HG03159 (cell line): ENCODE results near the gene GTF2IRD1.
"Not testable (repeated sequence)": the region's sequence is repeated elsewhere in the genome, so short reads cannot be mapped to it uniquely, and the experiment has no call there.

Source experiments
- ATAC-seq: cut with Tn5 transposase; IDR thresholded peaks from one replicate; pipeline ENCODE4 v1.9.1; 2021; ENCODE audit warnings: mild to moderate bottlenecking, moderate library complexity; ENCODE audit not compliant: unreplicated experiment

GTF2IRD1 gene

GRCh38 chr7:74467876-74468275, 14.2 kb downstream of the GTF2IRD1 start:
- no peak for ATAC-seq

DNA sequence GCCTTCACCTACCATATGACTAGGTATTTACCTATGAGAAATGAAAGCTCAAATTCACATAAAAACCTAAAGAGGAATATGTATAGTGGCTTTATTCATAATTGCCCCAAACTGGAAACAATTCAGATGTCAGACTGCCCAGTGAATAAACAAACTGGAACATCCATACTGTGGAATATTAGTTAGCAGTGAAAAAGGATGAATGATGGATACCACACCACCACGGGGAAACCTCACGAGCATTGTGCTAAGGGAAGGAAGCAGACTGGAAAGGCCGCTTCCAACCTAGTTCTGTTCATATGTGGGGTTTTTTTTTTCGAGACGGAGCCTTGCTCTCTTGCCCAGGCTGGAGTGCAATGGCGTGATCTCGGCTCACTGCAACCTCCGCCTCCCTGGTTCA, 16.8 kb downstream of the GTF2IRD1 start:
- no peak for ATAC-seq

GRCh38 chr7:74473116-74473515, 19.4 kb downstream of the GTF2IRD1 start:
- no peak for ATAC-seq

GRCh38 chr7:74474271-74474865, 20.7 kb downstream of the GTF2IRD1 start:
- no peak for ATAC-seq

GRCh38 chr7:74475243-74475986, 21.7 kb downstream of the GTF2IRD1 start:
- no peak for ATAC-seq

DNA sequence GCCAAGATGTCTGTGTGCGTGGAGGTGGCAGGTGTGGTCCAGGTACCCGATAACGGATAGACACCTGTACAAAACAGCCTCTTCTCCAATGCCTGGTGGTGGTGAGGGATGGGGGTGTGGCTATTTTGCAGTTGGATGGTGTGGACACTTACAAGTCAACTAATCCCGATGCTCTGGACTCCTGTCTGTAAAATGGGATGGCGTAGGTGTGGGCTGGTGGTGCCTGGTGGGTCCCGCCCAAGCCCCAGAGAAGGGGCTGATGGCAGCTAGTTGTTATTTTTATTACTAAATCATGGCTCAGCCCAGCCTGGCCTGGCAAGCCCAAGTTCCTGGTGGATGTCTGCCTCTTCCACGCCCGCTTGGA, 22.3 kb downstream of the GTF2IRD1 start:
- no peak for ATAC-seq

DNA sequence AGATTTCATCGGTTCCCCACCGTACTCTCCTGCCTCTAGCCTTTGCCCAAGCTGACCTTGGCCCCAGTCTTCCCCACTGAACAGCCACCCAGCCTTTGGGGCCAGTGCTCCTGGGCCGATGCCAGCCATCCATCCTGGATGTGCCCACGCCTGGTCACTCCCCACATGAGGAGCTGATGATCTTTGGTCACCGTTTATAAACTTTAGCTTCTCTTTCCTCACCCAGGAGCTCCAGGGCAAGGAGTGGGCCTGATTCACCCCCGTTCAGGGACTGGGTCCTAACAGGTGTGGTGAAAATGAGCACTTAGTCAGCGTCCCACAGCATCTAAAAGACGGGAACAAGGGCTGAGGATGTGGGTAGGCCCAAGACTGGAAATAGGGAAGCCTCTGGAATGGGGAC, 22.9 kb downstream of the GTF2IRD1 start:
- no peak for ATAC-seq

DNA sequence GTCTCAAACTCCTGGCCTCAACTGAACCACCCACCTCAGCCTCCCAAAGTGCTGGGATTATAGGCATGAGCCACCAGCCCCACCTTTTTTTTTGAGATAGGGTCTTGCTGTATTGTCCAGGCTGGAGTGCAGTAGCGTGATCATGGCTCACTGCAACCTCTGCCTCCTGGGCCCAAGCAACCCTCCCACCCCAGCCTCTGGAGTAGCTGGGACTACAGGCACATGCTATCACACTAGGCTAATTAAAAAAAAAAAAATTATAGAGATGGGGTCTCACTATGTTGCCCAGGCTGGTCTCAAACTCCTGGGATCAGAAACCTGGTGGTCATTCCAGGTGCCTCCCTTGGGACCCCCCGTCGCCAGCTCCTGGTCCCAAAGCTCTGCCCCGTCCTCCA, 25.0 kb downstream of the GTF2IRD1 start:
- ATAC-seq: no peak

GRCh38 chr7:74479066-74479781, 25.5 kb downstream of the GTF2IRD1 start:
- no peak for ATAC-seq

GRCh38 chr7:74479961-74480829, 26.5 kb downstream of the GTF2IRD1 start:
- ATAC-seq: no peak

- no peak for ATAC-seq
Measured at GRCh38 chr7:74480861-74481417, 27.2 kb downstream of the GTF2IRD1 start.

DNA sequence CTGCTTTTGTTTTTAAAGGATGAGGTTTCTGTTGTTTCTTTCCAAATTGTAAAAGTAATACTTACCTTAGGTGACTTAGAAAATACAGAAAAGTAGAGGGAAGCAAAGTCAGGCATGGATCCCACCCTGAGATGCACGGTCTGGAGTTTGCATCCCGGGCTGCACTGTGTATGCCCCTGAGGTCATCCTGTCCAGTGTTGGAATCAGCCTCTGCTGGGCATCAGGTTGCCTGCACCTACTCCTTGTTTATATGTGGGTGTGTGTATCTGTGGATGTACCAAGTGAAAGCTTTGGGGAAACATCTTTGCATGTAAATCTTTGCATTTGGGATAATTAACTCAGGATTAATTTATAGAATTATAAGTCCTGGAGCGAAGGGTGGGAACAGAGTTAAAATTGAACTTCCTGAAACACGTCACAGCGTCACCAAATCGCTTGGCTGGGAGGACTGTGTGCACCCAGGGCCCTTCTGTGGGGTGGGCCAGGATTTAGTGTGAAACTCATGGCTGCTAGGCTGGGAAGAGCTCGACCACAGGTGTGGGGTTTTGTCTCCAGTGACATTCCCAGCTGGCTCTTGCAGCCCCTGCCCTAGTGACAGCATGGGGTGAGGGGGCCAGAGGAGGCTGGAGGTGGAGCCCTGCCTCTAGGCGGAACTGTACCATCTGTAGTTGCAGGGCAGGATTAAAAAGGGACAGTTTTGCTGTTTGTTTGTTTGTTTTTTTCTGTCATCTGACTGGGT, 27.9 kb downstream of the GTF2IRD1 start:
- no peak for ATAC-seq

GRCh38 chr7:74482197-74482467, 28.4 kb downstream of the GTF2IRD1 start:
- ATAC-seq: no peak

- no peak for ATAC-seq
Measured at GRCh38 chr7:74482629-74483401, 29.1 kb downstream of the GTF2IRD1 start.

DNA sequence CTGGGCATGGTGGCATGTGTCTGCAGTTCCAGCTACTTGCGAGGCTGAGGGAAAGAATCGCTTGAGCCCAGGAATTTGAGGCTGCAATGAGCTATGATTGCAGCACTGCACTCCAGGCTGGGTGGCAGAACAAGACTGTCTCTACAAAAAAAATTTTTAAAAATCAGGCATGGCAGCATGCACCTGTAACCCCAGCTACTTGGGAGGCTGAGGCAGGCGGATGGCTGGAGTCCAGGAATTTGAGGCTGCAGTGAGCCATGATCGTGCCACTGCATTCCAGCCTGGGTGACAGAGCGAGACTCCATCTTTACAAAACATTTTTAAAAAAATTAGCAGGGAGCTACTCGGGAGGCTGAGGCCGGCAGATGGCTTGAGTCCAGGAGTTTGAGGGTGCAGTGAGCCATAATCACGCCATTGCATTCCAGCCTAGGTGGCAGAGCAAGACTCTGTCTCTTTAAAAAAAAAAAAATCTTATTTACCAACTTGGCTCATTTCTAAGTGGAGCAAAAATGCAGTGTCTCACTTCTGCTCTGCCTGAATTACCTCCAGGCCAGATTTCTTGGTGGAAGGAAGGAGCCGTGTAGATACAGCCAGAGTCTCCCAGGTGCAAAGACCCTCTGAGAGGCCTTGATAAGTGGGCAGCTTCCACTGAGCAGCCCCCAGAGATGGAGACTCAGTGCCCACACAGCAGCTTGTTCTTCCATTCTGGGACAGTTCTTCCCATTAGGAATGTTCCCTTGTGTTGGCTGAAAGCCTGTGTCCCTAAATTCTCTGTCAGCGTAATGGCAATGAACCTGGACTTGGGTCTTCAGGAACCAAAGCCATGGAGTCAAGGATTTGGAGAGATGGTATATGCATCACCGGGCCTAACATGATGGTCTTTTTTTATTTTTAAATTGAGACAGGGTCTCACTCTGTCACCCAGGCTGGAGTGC, 30.0 kb downstream of the GTF2IRD1 start:
- ATAC-seq: no peak

DNA sequence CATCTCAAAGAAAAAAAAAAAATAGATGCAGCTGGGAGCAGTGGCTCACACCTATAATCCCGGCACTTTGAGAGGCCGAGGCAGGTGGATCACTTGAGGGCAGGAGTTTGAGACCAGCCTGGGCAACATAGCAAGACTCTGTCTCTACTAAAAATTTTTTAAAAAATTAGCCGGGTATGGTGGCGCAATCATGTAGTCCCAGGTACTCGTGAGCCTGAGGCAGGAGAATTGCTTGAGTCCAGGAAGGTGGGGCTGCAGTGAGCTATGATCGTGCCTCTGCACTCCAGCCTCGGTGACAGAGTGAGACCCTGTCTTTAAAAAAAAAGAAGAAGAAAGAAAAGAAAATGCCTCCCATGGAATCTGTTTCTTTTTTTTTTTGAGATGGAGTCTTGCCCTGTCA, 31.9 kb downstream of the GTF2IRD1 start:
- no peak for ATAC-seq

DNA sequence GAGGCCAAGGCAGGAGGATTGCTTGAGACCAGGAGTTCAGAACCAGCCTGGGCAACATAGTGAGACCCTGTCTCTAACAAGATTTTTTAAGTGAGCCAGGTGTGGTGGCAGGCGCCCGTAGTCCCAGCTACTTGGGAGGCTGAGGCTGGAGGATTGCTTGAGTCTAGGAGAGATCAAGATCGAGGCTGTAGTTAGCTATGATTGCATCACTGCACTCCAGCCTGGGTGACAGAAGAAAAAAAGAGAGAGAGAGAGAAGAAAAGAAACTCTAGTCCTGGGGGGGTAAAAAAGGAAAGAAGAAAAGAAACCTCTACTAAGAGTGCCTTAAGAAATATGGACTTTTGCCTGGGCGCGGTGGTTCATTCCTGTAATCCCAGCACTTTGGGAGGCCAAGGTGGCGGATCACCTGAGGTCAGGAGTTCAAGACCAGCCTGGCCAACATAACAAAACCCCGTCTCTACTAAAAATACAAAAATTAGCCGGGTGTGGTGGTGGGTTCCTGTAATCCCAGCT, 34.9 kb downstream of the GTF2IRD1 start:
- not testable (repeated sequence) for ATAC-seq
